HG02840 (cell line): ENCODE results near the gene NLK.
"Not testable (repeated sequence)": the region's sequence is repeated elsewhere in the genome, so short reads cannot be mapped to it uniquely, and the experiment has no call there.

Experiments used
- ATAC-seq: cut with Tn5 transposase; IDR thresholded peaks from one replicate; pipeline ENCODE4 v1.9.1; 2021; ENCODE audit warnings: mild to moderate bottlenecking, moderate library complexity, moderate number of reproducible peaks; ENCODE audit not compliant: unreplicated experiment, low FRiP score

The NLK gene

DNA sequence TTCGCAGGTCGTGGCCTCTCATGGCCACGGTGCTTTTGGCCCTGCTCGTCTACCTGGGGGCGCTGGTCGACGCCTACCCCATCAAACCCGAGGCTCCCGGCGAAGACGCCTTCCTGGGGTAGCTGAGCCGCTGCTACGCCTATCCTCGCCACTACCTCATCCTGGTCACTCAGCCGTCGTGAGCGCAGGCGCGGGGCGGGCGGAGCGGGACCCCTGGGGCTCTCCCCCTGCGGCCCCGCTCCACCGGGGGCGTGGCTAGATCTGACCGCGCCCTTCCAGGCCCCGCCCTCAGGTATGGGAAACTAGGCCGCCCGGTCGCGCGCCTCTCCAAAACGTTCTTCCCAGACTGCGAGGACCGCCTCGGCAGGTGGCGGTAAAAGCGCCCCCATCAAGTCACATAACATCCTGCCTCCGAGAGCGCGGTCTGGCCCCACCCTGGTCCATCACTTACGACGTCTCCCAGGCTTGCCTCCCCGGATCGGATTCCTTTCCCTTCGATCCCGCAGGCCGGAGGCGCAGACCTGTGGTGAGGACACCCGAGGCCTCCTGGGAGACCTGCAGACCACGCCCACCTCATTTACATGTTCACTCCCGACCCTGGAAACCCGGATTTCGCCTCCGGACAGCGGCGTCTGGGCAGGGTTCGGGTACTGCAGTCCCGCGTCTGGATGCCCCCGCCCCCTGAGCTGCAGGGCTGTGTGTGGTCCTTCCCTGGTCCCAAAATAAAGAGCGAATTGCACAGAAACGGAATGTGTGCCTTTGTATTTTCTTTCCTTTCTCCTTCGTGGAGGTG, 185.0 kb downstream of the NLK start:
- ATAC-seq: no peak

- no peak for ATAC-seq
These were observed 185.8 kb downstream of the NLK start for GRCh38 chr17:28228109-28228840.

DNA sequence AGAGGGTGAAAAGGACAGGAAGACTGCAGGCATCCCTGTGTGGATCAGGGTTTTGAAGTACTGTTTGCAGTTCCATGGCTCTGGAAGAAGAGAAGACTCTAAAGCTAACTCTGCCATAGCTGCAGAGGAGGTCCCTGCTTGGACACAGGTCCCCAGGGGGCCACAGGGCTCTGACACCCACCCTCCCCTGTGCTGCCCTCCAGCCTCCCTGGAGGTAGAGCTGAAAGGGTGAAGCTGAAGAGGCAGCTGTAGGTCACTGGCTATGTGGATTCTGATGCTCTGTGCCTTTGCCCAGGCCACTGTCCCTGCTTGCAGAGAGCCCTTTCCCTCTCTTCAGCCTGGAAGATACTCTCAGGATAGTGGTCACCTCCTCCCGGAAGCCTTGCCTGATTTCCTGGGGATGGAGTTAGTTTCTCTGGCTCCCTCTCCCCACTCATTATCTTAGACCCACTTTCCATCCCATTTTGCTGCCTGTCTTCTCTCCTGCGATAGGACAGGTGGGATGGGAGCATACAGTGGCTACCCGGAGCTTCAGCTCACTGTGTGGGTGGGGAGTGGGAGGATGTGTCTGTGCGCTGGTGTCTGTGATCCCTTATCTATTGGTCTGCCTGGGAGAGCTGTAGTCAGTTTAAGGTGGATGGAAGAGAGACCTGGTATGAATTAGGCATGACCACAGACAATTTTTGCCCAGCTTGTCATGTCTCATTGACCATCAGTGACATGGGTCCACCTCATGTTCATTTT, 186.7 kb downstream of the NLK start:
- no peak for ATAC-seq

GRCh38 chr17:28230011-28230410, 187.5 kb downstream of the NLK start:
- no peak for ATAC-seq

DNA sequence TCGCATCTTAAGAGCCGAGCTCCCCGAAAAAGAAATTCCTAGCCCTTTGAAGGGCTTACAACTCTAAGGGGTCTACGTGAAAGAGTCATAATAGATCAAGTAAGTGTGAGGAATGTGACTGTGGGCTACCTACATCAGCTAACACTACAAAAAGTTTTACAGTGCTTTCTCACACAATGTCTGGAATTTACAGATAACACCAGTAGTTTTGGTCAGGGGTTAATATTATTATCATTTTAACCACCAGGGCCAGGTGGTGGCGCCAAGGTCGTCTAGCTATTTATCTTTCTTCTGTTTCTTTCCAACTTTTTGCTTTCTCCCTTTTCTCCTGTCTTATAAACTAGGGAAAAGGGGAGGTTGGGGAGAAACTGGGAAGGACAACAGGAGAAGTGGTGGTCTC, 188.1 kb downstream of the NLK start:
- not testable (repeated sequence) for ATAC-seq

DNA sequence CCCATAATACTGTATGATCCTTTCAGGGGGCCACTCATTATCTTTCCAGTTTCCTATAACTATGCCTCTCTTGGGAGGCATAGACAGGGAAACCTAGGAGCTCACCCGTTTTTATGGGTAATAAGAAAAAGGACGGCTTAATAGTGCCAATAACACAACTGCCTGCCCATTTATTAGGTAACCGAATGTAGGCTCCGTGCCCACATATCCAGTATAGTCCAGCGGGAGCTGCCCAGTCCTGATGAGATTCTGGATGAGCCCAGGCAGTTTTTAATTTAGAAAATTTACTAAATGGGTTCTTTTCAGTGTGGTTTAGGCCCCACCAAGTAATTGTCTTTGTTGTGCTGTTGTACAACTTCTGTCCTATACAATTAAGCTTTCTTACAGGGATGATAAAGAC, 189.1 kb downstream of the NLK start:
- not testable (repeated sequence) for ATAC-seq

DNA sequence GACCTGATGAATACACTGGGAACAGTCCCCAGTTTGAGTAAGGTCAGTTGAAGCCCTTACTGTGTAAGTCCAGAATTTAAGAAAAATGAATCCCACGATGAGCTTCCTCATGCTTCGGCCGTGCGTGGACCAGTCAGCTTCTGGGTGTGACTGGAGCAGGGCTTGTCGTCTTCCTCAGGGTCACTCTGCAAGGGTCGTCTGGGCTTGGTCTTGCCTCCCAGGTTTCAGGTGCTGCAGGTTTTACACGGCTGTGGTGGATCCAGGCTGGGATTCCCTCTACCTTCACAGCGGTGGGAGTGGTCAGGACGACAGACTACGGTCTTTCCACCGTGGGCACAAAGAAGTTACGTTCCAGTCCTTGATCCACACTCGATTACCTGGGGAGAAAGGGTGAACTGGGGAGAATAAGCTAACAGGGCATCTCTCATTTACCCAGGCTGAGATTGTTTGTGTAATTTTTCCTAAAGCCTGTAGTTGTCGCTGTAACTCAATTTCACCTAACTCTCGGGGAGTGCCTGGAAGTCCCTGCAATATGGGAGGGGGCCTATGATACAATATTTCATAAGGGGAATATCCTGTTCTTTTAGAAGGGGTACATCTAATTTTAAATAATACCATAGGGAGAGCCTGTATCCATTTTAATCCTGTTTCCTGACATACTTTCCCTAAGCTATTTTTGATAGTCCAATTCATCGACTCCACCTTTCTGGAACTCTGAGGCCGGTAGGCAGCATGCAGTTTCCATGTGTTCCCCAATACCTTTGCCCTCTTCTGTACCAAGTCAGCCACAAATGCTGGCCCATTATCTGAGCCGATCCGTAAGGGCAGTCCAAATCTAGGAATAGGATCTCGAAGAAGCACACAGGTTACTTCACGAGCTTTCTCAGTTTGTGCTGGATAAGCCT, 190.7 kb downstream of the NLK start:
- not testable (repeated sequence) for ATAC-seq

DNA sequence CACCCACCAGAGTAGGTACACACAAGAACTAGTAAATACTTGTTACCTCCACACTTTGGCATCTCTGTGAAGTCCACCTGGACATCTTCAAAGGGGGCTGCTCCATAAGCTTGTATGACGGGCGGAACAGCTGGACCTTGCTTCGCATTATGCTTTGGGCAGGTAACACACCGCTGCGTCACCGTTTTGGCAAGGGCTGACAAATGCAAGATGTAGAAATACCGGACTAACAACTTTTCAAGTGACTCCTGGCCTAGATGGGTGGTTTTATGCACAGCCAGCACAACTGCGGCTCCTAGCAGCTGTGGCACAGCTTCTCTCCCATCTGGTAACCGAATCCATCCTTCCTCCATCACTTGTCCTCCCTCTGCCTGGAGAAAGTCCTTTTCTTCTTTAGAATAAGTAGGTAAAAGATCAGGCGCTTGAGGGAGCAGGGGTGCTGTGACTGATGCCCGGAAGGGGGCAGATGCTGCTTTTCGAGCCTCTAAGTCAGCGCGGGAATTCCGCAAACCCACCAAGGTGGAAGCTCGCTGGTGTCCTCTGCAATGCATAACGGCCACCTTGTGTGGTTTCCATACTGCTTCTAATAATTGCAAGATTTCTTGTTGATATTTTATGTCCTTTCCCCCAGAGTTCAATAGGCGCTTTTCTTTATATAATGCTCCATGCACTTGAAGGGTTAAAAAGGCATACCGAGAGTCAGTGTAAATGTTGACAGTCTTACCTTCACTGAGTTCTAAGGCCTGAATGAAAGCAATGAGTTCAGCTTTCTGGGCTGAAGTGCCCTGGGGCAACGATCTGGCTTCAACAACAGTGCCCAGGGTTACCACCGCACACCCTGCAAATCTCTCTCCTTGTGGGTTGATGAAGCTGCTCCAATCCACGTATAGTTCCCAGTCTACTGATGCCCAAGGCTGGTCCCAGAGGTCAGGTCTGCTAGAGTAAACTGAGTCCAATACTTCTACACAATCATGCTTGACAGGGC, 191.7 kb downstream of the NLK start:
- not testable (repeated sequence) for ATAC-seq

GRCh38 chr17:28235066-28235700, 192.7 kb downstream of the NLK start:
- ATAC-seq: not testable (repeated sequence)

- ATAC-seq: not testable (repeated sequence)
These were observed 193.7 kb downstream of the NLK start for GRCh38 chr17:28236033-28236653.

GRCh38 chr17:28238547-28239270, 196.2 kb downstream of the NLK start:
- not testable (repeated sequence) for ATAC-seq

DNA sequence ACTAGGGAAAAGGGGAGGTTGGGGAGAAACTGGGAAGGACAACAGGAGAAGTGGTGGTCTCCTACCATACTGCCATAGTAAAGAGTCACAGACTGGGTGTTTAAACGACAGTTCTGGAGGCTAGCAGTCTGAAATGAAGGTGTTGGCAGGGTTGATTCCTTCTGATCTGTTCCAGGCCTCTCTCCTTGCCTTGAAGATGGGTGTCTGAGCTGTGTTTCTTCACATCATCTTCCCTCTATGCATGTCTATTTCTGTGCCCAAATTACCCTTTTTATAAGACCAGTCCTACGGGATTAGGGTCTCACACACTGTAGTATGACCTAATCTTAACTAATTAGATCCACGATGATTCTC, 196.8 kb downstream of the NLK start:
- no peak for ATAC-seq

GRCh38 chr17:28240688-28241340, 198.3 kb downstream of the NLK start:
- ATAC-seq: no peak

DNA sequence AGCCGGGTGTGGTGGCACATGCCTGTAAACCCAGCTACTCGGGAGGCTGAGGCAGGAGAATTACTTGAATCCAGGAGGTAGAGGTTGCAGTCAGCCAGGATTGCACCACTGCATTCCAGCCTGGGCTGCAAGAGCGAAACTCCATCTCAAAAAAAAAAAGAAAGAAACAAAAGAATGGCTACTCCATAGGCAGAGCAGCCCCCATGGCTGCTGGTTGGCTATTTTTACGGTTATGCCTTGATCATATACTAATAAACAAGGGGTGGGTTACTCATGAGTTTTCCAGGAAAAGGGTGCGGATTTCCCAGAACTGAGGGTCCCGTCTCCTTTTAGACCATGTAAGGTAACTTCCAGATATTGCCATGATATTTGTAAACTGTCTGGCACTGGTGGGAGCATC, 200.3 kb downstream of the NLK start:
- ATAC-seq: no peak

- ATAC-seq: not testable (repeated sequence)
These were observed 200.8 kb downstream of the NLK start for GRCh38 chr17:28243268-28243667.

- ATAC-seq: no peak
These were observed 202.0 kb downstream of the NLK start for GRCh38 chr17:28244446-28244845.
